Heart left ventricle (tissue), 16 donors: ENCODE data around the gene PDE11A. TPM values are rescaled to one million over a fixed set of nuclear protein-coding genes. Genes with fewer than 3 reads are reported as not detected.

ENCODE experiments used
- ATAC-seq, 4 donors: fragments of 200-7000 bp; cut with Tn5 transposase; one replicate each; pipeline ENCODE4 v1.9.1; 2020 to 2022; ENCODE audit warnings: moderate library complexity in 4 of 4, mild to moderate bottlenecking in 3 of 4, moderate number of reproducible peaks in 1 of 4
- DNase-seq, 5 donors: peaks; one replicate each; pipeline ENCODE4 v3.0.0-alpha.2; 2020
- H3K27ac ChIP-seq, 12 donors: fragments of 200-600 bp; sonication (generic) in 4 of 12; one replicate each; pipeline versions ENCODE4 v1.5.0 to v1.8.0; 2016 to 2022; ENCODE audit warnings: mild to moderate bottlenecking in 2 of 12
- H3K27me3 ChIP-seq, 9 donors: fragments of 200-600 bp; sonication (generic) in 2 of 9; one replicate each; pipeline versions ENCODE4 v1.5.1 to v1.8.0; 2016 to 2022; ENCODE audit warnings: mild to moderate bottlenecking in 3 of 9
- H3K36me3 ChIP-seq, 9 donors: fragments of 200-600 bp; sonication (generic) in 2 of 9; one replicate each; pipeline versions ENCODE4 v1.5.0 to v1.8.0; 2018 to 2022; ENCODE audit warnings: mild to moderate bottlenecking in 2 of 9
- H3K4me1 ChIP-seq, 12 donors: fragments of 200-600 bp; sonication (generic) in 4 of 12; one replicate each; pipeline versions ENCODE4 v1.5.0 to v1.8.0; 2016 to 2022; ENCODE audit warnings: mild to moderate bottlenecking in 3 of 12
- H3K4me3 ChIP-seq, 12 donors: fragments of 200-600 bp; sonication (generic) in 4 of 12; one replicate each; pipeline versions ENCODE4 v1.5.0 to v1.8.0; 2017 to 2022; ENCODE audit warnings: mild to moderate bottlenecking in 9 of 12, moderate library complexity in 4 of 12
- H3K9me3 ChIP-seq, 12 donors: fragments of 200-600 bp; sonication (generic) in 4 of 12; one replicate each; pipeline versions ENCODE4 v1.5.0 to v1.8.0; 2016 to 2022; ENCODE audit warnings: mild to moderate bottlenecking in 1 of 12
- POLR2A ChIP-seq, 2 donors: fragments of 450-650 bp; IDR thresholded peaks; one replicate each; pipeline ENCODE4 v1.6.1; 2017; ENCODE audit warnings: antibody characterized with exemption in 2 of 2, mild to moderate bottlenecking in 2 of 2, moderate library complexity in 2 of 2
- WGBS, 4 donors: extraction: QIAGEN DNeasy Blood & Tissue Kit in 2 of 4; methylation state at CpG; one replicate each; pipeline versions ENCODE4 v1.1.5 to v1.1.7; 2013 to 2018; 5-methylcytosine and 5-hydroxymethylcytosine counted together
- intact Hi-C, 10 donors: fragments of 100-400 bp; cut with DNase I; formaldehyde crosslinking; loops; one replicate each; pipeline versions ENCODE4 v1.11.1 to v1.14.2; 2022
- polyA plus RNA-seq, 2 donors: library from polyadenylated mRNA; stranded (reverse); fragments of 200-250 nt; gene quantifications; one replicate each; pipeline ENCODE4 v1.2.3, GENCODE V29; 2013
- total RNA-seq, 9 donors: library from RNA; depleted of rRNA in 2 of 9; stranded (reverse); fragments of >200 nt in 2 of 9; fragmentation: NEBNext Ultra II Directional in 3 of 9; extraction: Animal tissue kit (Norgen Biotek cat#: 25700) in 3 of 9; gene quantifications; one replicate each; pipeline versions ENCODE4 v1.1.0 to v1.2.4, GENCODE V29; 2016 to 2023
- TF ChIP-seq, protein P1 (sequence below), 12 donors: fragments of 200-600 bp; sonication (generic) in 4 of 12; IDR thresholded peaks; one replicate each; pipeline versions ENCODE4 v1.5.0 to v1.8.0; 2018 to 2022; ENCODE audit warnings: antibody characterized with exemption in 12 of 12, mild to moderate bottlenecking in 5 of 12
- donor health status: ischemic (EF 13 %, LVEDD 7.1; RV severe dilation, severe dysfunction).
- donor health status: healthy with polysubstance abuse.
- donor health status: DM: no; HTN: yes; CAD: no.
- donor health status: DM: no; HTN: no; CAD: no.
- donor health status: ischemic (EF 25% LVEDD 6.9; RV normal size, moderate dysfunction).
- donor health status: ischemic (EF 25% LVEDD 5.7; RV mildly dilated, moderate dysfunction).
- donor health status: healthy.
- donor health status: DM: yes; HTN: yes; CAD: no.
- donor health status: ischemic (EF 35%, LVEDD 5.7; RV mildly dilated, moderate dysfunction).
- donor health status: nonischemic (EF 11% LVEDD 7.7; RV severe dilation, severe dysfunction).
- donor health status: DM: yes; HTN: yes; CAD: no.
- donor health status: PGD.
- donor health status: ischemic (EF 29% LVEDD 5.4; RV normal size, mild dysfunction).
- donor health status: nonischemic (EF 23%, LVEDD 6.1; RV moderate dilation, normal function).

The PDE11A gene
- total and polyA plus RNA-seq, 11 donors: 0.24 to 2.9 (median 0.88) TPM

DNA sequence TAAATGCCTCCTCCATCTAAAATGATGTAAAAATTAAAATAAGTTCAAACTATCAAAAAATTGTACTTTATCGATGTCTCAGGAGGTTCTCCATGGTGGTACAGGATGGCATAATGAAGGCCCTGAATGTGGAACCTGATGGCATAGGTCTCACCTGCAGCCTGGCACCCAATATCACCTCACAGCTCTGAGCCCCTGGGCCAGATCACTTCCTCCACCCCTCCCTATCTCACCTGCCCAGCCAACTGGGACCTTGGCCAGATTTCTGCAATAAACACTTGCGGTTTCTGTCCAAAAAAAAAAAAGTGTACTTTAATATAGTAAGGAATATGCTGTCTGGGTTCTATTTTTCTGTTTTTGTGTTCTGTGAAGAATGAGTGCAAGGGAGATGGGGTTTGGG, 33.0 kb upstream of the PDE11A start:
- Histone ChIP-seq H3K4me3 (no peak overlapping the region), H3K27me3 (no peaks in the 10 kb centered on the region), H3K9me3 (no peaks in the 10 kb centered on the region), H3K4me1 (no peaks in the 10 kb centered on the region), H3K27ac (no peak overlapping the region), H3K36me3 (no peaks in the 10 kb centered on the region)
- TF ChIP-seq, protein P1, sequence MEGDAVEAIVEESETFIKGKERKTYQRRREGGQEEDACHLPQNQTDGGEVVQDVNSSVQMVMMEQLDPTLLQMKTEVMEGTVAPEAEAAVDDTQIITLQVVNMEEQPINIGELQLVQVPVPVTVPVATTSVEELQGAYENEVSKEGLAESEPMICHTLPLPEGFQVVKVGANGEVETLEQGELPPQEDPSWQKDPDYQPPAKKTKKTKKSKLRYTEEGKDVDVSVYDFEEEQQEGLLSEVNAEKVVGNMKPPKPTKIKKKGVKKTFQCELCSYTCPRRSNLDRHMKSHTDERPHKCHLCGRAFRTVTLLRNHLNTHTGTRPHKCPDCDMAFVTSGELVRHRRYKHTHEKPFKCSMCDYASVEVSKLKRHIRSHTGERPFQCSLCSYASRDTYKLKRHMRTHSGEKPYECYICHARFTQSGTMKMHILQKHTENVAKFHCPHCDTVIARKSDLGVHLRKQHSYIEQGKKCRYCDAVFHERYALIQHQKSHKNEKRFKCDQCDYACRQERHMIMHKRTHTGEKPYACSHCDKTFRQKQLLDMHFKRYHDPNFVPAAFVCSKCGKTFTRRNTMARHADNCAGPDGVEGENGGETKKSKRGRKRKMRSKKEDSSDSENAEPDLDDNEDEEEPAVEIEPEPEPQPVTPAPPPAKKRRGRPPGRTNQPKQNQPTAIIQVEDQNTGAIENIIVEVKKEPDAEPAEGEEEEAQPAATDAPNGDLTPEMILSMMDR (IDR thresholded peaks at IDR 0.05): no peak
- no peak for TF ChIP-seq POLR2A (IDR thresholded peaks at IDR 0.05)
- ATAC-seq (no peak), DNase-seq (no peak)
- 68 to 87% (median 75%) methylated on average over 2 of the region's 2 CpGs for WGBS, 4 donors
- intact Hi-C loops: no loop called here

- Histone ChIP-seq H3K4me1 (no peaks in the 10 kb centered on the region), H3K27me3 (no peaks in the 10 kb centered on the region), H3K9me3 (no peaks in the 10 kb centered on the region), H3K36me3 (no peaks in the 10 kb centered on the region), H3K27ac (no peak overlapping the region), H3K4me3 (no peak overlapping the region)
- intact Hi-C loops: no loop called here
- WGBS, 4 donors: 80 to 91% (median 87%) methylated on average over 3 of the region's 3 CpGs
- ATAC-seq (no peak), DNase-seq (no peak)
- TF ChIP-seq POLR2A (IDR thresholded peaks at IDR 0.05): no peak
- TF ChIP-seq, protein P1 (IDR thresholded peaks at IDR 0.05): no peak
Measured at GRCh38 chr2:178101321-178102079, 28.9 kb upstream of the PDE11A start.

DNA sequence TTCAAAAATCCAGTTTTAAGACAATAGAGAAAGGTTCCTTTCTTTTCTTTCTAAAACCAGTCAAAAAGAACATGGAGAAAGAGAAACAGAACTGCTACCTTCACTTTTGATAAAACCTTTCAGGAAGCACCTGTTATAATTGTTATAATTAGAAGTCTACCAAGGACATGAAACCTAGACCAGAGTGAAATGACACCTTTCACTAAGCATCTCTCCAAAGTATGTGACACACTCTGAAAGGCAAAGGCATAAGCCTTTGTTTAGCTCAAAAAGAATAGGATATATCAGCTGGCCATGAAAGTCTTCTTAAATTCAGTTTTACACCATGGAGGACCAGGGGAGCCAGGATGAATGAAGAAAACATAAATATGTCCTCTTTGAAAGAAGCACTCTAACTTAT, 20.9 kb upstream of the PDE11A start:
- DNase-seq: no peak
- Histone ChIP-seq H3K27ac (no peak overlapping the region), H3K36me3 (no peaks in the 10 kb centered on the region), H3K27me3 (no peaks in the 10 kb centered on the region), H3K4me3 (no peak overlapping the region), H3K9me3 (no peaks in the 10 kb centered on the region), H3K4me1 (no peaks in the 10 kb centered on the region)
- no peak for TF ChIP-seq POLR2A (IDR thresholded peaks at IDR 0.05)
- TF ChIP-seq, protein P1 (IDR thresholded peaks at IDR 0.05): no peak
- intact Hi-C loops: no loop called here
- no peak for ATAC-seq

DNA sequence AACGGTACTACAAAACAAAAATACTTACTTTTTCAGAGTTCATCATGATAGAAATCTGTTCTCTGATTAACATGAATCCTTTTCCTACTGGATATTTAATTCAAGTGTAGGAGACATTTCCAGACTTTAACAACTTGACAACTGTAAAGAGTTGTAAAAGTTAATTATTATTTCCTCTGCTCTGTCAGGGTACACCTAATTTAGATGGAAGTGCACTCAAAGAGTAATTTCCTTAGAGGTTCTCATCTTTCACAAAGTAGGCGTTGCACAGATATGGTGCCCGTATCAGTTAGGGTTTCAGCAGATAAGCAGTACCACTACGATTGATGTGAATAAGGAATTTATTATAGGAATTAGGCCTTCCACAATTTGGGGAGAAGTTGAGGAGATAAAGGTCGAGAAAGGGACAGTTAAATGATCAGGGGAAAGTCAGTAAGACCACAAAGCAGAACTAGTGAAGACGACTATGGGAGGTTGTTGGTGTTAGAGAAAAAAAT, 16.2 kb upstream of the PDE11A start:
- no peaks in the 10 kb centered on the region for H3K9me3 ChIP-seq
- no peak overlapping the region for H3K27ac ChIP-seq
- H3K4me3 ChIP-seq: no peak overlapping the region
- TF ChIP-seq POLR2A (IDR thresholded peaks at IDR 0.05): no peak
- TF ChIP-seq, protein P1 (IDR thresholded peaks at IDR 0.05): no peak
- DNase-seq (no peak), ATAC-seq (no peak)
- WGBS, 4 donors: 62 to 70% (median 62%) methylated on average over 6 of the region's 6 CpGs
- intact Hi-C loops: no loop called here
- H3K36me3 ChIP-seq: no peaks in the 10 kb centered on the region
- H3K27me3 ChIP-seq: no peaks in the 10 kb centered on the region
- H3K4me1 ChIP-seq: no peaks in the 10 kb centered on the region
